ENCODE results near the gene NEURL1B. TPM values are rescaled to one million over a fixed set of nuclear protein-coding genes. Genes with fewer than 3 reads are reported as not detected.

The NEURL1B gene
- polyA plus RNA-seq, 1 donor (not counting 4 experiments of a cell fraction or from before 2014, with no cell fraction given): 0.43 TPM

DNA sequence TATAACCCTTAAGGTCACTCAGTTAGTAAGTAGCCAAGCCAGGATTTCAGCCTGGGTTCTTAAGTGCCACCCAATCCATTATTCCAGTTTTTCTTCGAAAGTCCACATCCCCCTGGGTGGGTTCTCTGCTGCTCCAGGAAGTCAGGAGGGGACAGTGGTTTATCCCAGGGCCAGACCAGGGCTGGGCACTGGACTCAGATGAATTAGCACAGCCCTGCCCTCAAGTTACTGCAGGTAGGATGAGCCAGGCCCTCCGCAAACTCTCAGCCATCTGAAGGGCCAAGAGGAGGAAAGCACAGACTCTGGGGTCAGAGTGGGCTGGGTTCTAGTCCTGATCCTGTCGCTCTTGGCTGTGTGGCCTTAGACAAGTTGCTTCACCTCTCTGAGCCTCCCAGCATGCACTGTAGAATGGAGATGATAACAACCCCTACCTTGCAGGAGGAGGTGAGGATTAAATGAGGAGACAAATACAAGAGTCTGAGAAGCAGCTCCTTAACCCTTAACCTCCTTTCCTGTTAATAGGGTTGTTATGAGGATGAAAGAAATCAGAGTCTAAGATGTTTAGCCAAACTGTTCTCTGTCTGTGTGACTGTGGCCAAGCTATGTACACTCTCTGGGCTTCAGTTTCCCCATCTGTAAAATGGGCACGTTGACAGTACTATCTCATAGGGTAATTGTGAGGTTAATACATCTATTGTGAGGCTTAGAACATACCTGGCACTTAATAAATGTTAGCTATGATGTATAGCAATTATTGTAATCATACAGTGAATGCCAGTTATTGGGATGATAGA is 6.8 kb upstream of the NEURL1B start:
- H3K4me3 ChIP-seq (ENCODE audit: control insufficient read depth in 2 of 3, extremely low read depth in 1 of 3, insufficient read depth in 2 of 3, low read depth in 1 of 3, low read length in 3 of 3): no peak overlapping the region
- no peaks in the 10 kb centered on the region for H3K9me1 ChIP-seq (ENCODE audit: control insufficient read depth, extremely low read depth, insufficient read depth, low read length)
- no peak overlapping the region for H2AFZ ChIP-seq (ENCODE audit: control insufficient read depth, low read length)
- no peaks in the 10 kb centered on the region for H3K36me3 ChIP-seq (ENCODE audit: control insufficient read depth in 2 of 2, extremely low read depth in 1 of 2, insufficient read depth in 2 of 2, low read length in 2 of 2)
- H3K27ac ChIP-seq (ENCODE audit: control insufficient read depth, insufficient read depth, low read length): no peak overlapping the region
- dilution Hi-C loops (cut with MboI; ENCODE audit: extremely low pct_ligation_motif_present, low sequenced_read_pairs): no loop called here
- DNase-seq (ENCODE audit: low read depth, low spot score) (no peak), FAIRE-seq (no peak)
- no peak overlapping the region for H3K4me2 ChIP-seq (ENCODE audit: control insufficient read depth, extremely low read depth, insufficient read depth, low read depth, low read length)
- no peak for TF ChIP-seq EZH2 (IDR thresholded peaks at IDR 0.05; ENCODE audit: low read length)
- TF ChIP-seq, protein P1, sequence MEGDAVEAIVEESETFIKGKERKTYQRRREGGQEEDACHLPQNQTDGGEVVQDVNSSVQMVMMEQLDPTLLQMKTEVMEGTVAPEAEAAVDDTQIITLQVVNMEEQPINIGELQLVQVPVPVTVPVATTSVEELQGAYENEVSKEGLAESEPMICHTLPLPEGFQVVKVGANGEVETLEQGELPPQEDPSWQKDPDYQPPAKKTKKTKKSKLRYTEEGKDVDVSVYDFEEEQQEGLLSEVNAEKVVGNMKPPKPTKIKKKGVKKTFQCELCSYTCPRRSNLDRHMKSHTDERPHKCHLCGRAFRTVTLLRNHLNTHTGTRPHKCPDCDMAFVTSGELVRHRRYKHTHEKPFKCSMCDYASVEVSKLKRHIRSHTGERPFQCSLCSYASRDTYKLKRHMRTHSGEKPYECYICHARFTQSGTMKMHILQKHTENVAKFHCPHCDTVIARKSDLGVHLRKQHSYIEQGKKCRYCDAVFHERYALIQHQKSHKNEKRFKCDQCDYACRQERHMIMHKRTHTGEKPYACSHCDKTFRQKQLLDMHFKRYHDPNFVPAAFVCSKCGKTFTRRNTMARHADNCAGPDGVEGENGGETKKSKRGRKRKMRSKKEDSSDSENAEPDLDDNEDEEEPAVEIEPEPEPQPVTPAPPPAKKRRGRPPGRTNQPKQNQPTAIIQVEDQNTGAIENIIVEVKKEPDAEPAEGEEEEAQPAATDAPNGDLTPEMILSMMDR (optimal IDR thresholded peaks at IDR 0.05 in 1 of 3, IDR thresholded peaks at IDR 0.05 in 1 of 3, conservative IDR thresholded peaks at IDR 0.05 in 1 of 3; ENCODE audit: extremely low read depth in 1 of 3, insufficient read depth in 2 of 3, low read length in 3 of 3): no peak
- H3K9me3 ChIP-seq (ENCODE audit: control insufficient read depth, low read depth, low read length): no peaks in the 10 kb centered on the region
- H3K79me2 ChIP-seq (ENCODE audit: control insufficient read depth, insufficient read depth, low read length): no peaks in the 10 kb centered on the region
- no peaks in the 10 kb centered on the region for H4K20me1 ChIP-seq (ENCODE audit: control insufficient read depth, extremely low read depth, insufficient read depth, low read length)
- peaks cover 14% of the 10 kb centered on the region for H3K4me1 ChIP-seq (ENCODE audit: control insufficient read depth, extremely low read depth, insufficient read depth, low read length)
- H3K9ac ChIP-seq (ENCODE audit: control insufficient read depth, extremely low read depth, insufficient read depth, low read length): no peak overlapping the region
- peaks cover 5% of the 10 kb centered on the region for H3K27me3 ChIP-seq (ENCODE audit: control insufficient read depth, extremely low read depth, insufficient read depth, low read length)

DNA sequence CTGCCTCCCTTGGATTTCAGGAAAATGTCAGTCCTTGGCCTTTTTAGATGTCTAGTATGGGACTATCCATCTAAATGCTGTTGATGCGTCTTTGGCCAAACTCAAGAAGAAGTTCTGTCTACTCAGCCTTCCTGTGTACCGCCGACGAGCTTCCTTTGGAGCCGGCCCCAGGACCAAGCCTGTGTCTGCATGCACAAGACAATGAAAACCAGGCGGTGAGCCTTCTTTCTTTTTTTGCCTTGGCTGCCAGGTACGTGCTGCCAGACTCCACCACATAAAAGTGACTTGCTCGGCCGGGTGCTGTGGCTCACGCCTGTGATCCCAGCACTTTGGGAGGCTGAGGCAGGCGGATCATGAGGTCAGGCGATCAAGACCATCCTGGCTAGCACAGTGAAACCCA is 6.0 kb upstream of the NEURL1B start:
- H4K20me1 ChIP-seq (ENCODE audit: control insufficient read depth, extremely low read depth, insufficient read depth, low read length): no peaks in the 10 kb centered on the region
- H3K9ac ChIP-seq (ENCODE audit: control insufficient read depth, extremely low read depth, insufficient read depth, low read length): no peak overlapping the region
- no peak for DNase-seq (ENCODE audit: low read depth, low spot score)
- H2AFZ ChIP-seq (ENCODE audit: control insufficient read depth, low read length): no peak overlapping the region
- no peaks in the 10 kb centered on the region for H3K9me1 ChIP-seq (ENCODE audit: control insufficient read depth, extremely low read depth, insufficient read depth, low read length)
- H3K36me3 ChIP-seq (ENCODE audit: control insufficient read depth in 2 of 2, extremely low read depth in 1 of 2, insufficient read depth in 2 of 2, low read length in 2 of 2): no peaks in the 10 kb centered on the region
- no peak overlapping the region for H3K27ac ChIP-seq (ENCODE audit: control insufficient read depth, insufficient read depth, low read length)
- peaks cover 14% of the 10 kb centered on the region for H3K4me1 ChIP-seq (ENCODE audit: control insufficient read depth, extremely low read depth, insufficient read depth, low read length)
- no peak for FAIRE-seq
- H3K79me2 ChIP-seq (ENCODE audit: control insufficient read depth, insufficient read depth, low read length): no peaks in the 10 kb centered on the region
- no peak overlapping the region for H3K4me3 ChIP-seq (ENCODE audit: control insufficient read depth in 2 of 3, extremely low read depth in 1 of 3, insufficient read depth in 2 of 3, low read depth in 1 of 3, low read length in 3 of 3)
- no peaks in the 10 kb centered on the region for H3K9me3 ChIP-seq (ENCODE audit: control insufficient read depth, low read depth, low read length)
- H3K27me3 ChIP-seq (ENCODE audit: control insufficient read depth, extremely low read depth, insufficient read depth, low read length): peaks cover 5% of the 10 kb centered on the region
- no peak overlapping the region for H3K4me2 ChIP-seq (ENCODE audit: control insufficient read depth, extremely low read depth, insufficient read depth, low read depth, low read length)
- TF ChIP-seq EZH2 (IDR thresholded peaks at IDR 0.05; ENCODE audit: low read length): no peak
- TF ChIP-seq, protein P1 (optimal IDR thresholded peaks at IDR 0.05 in 1 of 3, IDR thresholded peaks at IDR 0.05 in 1 of 3, conservative IDR thresholded peaks at IDR 0.05 in 1 of 3; ENCODE audit: extremely low read depth in 1 of 3, insufficient read depth in 2 of 3, low read length in 3 of 3): no peak
- dilution Hi-C loops (cut with MboI; ENCODE audit: extremely low pct_ligation_motif_present, low sequenced_read_pairs): no loop called here

Measured in keratinocyte (primary cell).